ENCODE measurements around the gene FMO2.

Gene FMO2

DNA sequence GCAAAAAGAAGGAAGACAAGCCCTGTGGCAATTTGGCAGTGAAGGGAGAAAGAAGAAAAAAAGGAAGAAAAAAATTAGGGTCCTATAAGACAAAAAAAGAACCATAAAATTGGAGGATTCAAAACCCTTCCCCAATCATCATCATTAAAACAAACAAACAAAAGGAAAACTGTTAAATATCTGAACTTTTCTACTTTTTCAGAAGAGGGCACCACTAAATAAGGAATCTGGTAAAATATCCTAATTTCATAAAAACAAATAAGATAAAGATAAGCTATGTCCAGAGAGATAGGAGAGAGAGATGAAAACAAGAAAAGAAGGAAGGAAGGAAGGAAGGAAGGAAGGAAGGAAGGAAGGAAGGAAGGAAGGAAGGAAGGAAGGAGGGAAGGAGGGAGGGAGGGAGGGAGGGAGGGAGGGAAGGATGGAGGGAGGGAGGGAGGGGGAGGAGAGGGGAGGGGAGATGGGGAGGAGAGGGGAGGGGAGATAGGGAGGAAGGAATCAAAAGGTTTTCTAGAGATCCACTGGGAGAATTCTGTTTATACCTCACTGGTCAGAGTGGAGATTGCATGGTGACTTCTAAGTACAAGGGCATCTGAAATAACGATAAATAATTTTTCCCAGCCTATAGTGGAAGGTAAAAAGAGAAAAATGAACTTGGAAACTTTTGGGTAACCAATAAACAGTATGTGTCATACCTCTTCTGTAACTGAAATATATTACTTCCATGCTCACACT lies 10.4 kb upstream of the FMO2 start:
- DNase-seq = no peak

DNA sequence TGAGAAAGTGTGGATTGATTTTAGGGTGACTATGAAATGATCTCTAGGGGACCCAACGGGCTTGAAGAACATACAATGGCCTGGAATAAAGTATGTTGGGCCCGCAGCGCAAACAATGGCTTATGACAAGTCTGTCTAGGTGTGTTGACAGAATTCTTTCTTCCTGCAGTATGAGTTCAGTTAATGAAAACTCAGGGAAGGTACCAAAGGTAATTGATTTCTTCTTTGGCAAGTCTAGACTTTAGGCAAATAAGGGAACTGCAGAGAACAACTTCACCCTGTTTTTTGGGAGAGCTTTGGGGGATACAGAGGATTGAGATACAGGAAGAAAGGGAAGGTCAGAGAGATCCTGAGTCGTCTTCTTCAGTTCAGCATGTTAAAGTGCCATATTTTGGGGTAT lies 7.8 kb upstream of the FMO2 start:
- no peak for DNase-seq

DNA sequence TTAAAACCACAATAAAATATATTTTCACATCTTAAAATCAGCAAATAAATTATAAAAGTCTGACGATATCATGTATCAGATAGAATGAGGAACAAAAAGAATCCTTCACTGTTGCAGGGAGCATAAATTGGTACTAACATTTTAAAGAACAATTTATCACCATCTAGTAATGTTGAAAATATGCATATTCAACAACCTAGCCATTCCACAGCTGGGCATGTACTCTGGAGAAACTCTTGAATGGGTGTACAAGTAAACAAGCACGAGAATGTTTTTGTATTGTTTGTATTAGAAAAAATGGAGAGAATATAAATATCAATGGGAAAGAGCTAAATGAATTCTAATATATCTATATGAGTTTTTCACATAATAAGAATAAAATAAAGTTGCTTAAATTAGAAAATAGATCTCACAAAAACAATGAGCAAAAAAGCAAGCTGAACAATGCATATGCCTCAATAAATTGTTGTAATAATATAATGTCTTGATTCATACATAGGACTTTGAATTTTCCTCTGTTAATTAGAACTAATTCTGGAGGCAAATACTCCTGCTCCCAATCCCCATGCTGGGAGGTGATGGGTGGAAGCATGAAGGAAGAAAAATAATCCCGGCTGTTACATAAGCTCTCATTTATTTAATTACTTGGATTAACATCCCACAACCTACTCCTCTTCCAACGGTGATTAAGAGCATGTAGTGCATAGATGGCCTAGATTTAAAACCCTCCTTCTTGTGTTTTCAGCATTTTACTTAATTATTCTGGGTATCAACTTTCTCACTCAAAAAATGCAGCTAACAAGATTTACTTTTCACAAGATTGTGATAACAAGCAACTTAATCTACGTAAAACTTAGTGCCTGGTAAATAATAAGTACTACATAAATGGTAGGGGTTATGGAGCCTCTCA lies 5.5 kb upstream of the FMO2 start:
- no peak for DNase-seq

DNA sequence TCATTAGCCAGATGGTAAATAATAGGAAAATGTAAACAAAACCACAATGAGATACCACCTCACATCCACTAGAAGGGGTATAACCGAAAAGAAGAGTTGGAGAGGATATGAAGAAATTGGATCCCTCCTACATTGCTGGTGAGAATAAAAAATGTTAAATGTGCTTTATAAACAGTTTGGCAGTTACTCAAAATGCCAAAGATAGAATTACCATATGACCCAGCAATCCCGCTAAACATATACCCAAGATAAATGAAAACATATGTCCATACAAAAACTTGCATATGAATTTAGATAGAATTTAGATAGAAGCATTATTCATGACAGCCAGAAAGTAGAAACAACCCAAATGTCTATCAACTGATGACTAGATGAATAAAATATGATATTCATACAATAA lies 4.4 kb upstream of the FMO2 start:
- DNase-seq = no peak

DNA sequence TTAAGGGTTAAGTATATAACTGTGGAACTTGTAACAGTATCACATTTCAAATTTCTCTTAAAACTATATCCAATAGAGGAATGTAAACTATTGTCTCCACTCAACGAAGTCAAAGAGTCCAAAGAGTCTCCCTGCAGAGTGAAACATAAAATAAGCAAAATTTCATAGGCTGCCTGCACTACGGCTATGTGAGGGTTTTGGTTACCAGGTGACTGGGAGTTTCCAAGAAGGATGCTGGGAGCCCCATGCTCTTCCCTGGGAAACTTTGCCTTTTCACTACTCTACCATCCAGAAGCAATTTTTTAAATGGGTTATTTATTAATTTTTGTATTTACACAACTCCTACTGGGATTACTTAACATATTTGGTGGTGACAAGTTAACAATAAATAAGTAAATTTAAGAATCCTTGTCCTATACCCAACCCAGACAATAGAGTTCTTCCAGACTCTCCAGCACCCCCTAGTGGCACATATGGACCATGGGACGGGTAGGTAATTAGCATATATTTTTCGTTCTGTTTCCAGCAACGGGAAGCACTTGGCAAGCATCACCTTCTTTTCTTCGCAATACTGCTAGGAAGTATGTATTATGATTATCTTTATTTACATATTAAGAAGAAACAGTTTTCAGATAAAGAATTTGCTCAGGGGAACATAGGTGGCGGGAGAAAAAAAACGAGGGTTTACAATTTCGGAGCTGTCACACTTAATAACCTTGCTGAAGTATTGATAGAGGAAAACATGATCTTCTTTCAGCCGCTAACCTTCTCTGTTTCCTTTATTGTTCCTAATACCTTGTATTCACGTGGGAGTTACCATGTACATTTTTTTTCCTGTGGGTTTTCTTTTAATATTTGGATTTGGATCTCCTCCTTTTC lies 3.5 kb downstream of the FMO2 start:
- no peak for DNase-seq

DNA sequence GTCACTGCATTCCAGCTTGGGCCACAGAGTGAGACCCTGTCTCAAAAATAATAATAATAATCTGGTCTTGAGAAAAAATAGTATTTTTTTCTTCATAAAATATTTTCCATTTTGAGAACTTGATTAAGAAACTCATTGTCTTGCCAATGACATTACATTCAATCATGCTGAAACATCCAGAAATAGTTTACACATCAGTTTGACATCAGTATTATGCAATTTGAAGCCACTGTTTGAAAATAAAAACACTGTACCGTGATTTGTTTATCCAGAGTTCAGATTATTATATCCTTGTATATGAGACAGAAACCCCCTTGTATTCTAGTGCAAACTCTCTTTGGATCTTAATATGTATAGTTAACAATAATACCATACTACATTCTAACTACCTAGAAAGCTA lies 6.9 kb downstream of the FMO2 start:
- no peak for DNase-seq

DNA sequence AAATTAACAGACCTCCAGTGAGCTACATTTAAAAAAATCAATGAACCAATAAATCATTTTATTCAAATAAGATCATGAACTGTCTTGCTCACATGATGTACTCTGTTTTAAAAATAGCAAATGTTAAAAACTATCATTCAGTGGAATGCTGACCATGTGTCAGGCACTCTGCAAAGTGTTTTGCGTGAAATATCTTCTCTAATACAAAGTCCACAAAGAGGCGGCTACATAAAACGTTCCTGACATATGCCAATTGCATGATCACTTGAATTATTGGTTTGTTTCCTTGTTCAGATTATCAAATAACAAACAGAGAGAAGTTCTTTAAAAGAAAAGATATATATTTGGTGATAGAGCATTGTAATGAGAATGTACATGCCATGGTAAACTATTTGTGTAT lies 10.7 kb downstream of the FMO2 start:
- no peak for DNase-seq

DNA sequence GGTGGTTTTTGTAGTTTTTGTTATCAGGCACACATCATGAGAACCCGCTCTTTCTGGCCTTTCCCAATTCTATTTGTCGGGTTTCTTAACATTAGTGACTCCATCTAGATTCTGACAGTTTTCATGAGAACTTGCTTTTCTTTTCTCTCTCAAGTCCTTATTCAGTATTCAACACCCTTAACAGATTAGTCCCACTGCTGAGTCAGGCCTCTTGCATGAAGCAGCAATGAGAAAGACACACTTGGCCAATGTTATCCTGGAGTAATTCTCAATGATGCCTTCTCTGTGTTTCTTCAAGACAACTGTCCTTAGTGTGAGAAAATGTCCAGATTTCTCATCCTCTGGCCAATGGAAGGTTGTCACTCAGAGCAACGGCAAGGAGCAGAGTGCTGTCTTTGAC lies 11.3 kb downstream of the FMO2 start:
- DNase-seq = no peak

DNA sequence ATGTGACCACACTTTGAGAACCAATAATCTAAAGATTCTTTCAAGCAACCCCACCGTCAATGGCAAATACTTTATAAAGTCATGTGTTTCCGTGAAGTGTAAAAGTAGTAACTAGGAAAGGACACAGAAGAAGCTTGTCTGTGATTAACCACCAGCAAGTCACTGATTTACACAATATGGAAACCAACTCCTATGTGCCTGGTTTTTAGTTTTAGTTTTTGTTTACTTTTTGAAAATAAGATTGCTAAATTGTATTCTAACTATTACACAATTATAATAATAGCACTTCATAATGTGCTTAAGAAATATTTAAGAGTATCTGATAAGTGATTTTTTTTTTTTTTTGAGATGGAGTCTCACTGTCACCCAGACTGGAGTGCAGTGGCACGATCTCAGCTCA lies 13.0 kb downstream of the FMO2 start:
- DNase-seq = no peak

DNA sequence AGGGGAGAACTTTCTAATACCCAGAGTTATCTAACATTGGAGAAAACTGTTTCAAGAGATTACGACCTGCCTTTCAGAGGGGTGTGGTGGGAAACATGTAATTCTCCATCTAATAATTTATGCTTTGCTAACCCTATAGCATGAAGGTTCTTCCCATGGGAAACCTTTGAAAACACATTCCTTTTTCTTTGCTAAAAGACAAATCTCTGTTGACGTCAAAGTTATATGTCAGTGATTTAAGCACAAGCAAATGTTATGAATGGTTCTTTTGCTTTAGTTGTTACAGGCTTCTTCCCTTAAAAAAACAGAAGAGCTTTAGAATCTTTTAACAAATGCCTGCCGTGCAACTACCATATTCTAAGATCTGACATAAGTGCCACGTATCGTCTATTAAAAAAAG lies 19.2 kb downstream of the FMO2 start:
- no peak for DNase-seq

DNA sequence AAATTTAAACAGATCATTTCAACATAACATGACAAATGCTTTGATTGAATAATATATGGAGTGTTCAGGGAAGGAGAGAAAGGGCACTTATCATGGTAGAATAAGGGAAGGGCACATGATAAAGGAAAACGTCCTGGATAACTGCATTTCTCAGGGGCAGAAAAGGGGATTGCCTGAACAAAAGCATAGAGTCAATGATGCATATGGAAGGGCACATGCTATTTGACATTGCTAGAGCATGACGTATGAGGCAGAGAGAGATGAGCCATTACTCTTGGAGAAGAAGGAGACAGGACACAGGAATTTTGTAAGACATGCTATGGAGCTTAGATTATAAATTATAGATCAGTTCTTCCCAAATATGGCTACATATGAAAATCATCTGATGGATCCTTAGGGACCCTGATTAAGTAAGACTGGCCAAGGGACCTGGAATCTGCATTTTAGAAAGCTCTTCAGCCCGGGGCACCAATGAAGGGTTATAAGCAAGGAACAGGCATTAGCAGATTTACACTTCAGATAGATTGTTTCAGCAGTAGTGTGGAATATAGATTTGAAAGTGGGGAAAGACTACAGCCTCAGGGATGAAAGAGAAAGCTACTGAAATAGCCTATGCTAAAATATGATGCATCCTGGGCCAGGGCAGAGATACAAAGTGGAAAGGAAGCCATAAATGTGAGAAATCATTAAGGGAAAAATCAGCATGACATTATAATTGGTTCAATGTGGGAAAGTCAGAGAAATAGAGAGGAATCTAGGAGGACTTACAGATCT lies 21.3 kb downstream of the FMO2 start:
- DNase-seq = no peak

DNA sequence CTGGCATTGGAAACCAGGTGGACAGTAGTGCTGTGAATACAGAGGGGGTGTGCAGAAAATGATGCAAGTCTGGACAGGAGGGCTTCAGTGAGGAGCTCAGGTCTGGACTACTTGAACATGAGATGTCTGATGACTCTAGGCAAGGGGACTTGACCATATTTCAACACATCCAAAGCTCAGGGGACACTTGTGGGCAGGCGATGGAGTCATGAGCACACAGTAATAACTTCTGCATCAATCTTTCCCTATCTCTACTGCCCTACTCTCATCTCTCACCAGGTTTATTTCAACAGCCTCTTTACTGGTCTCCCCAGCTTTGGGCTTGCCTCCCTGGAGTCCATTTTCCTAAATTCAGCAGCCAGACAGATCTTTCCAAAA lies 21.9 kb downstream of the FMO2 start:
- DNase-seq = no peak

DNA sequence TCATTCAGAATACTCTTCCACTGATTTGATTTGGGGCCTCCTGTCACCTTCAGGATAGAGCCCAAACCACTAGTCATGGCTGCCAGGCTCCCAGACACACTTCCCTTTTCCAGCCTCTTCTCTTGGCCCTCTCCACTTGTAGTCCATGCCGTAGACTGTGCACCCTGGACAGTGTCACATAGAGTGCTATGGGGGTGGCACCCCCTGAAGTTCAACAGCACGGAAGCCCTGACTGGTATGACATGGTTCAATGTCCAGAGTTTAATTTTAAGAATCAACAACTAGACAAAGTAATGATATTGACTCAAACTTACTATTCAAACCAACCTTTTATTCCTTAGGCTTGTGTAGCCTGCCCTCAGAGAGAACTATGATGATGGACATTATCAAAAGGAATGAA lies 22.3 kb downstream of the FMO2 start:
- DNase-seq = no peak

DNA sequence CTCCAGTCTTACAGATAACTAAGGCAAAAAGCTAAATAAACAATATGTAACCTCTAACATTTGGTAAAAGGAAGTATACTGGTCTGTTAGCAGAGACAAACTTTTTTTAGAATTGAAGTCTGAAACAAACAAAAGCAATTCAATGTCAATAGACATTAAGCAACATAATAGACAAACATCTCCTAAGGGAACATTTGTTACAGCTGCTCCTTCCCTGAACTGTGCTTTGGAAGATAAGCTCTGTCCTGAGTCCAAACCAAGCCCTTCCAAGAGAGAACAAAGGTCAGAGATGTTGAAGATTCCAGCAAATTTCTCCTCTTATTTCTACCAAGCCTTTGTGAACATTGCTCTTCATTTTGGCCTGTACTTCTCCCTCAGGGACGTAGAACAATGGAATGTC lies 25.3 kb downstream of the FMO2 start:
- no peak for DNase-seq

DNA sequence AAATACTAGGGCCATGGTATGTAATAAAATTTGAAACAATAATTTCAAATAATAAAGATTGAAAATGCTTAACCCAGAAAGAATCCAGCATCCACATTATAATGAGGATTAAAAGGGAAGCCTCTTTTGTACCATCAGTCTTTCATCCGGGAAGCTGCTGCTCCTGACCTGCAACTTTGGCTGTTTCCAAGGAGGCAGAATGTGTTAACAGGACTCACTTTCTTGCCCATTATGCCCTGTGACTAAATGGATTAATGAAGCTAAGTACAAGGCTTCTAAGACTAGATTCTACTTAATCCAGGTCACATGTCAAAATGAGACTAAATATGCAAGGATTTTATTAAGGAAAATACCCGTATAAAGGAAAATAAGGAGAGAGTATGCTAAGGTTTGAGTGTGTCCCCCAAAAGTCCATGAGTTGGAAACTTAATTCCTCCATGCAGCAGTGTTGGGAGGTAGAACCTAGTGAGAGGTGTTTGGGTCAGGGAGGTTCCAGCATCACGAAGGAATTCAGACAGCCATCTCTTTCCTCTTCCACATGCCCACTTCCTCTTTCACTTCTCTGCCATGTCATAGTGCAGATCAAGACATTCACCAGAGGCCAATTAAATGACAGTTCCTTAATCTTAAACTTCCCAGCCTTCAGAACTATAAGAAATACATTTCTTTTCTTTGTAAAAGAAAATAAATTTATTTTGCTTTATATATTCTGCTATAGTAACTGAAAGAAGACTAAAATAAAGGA lies 27.7 kb downstream of the FMO2 start:
- no peak for DNase-seq

DNA sequence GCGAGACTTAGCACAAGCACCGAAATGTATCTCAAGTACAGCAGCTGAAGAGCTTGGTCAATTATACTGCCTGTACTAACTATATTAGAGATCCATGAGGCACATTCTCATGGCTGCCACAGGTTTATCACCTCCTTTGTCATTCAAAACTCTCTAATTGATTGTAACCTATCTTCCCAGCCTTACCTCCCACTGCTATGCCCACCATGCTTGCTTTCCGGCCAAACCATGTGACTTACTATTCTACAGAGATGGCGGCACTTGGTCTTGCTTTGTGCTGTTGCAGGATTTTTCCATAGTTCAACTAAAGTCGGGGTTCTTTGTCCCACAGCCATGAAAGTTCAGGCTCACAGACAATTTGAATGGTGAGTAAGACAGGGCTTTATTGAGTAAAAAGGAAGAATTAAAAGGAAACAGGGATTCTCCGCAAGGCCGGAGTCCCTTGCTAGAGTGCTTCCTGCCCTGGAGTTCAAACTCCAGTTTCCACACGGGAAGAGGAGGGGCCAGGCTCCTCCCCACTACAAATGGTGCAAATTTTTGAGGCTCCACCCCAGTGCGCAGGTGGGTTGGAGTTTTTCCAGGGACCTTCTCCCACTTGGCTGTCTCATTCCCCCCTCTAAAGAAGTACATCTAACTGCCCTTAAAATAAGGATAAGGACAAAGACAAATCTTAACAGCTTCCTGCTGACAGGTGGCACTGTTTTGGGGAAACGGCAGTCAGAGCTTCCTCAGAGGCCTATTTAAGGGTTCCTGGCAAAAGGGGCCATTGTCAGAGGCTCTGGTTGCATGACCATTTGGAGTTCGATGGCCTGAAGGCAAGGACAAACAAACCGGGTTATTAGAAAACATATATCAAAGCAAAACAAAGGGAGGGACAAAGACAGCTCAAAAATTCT lies 28.7 kb downstream of the FMO2 start:
- no peak for DNase-seq

DNA sequence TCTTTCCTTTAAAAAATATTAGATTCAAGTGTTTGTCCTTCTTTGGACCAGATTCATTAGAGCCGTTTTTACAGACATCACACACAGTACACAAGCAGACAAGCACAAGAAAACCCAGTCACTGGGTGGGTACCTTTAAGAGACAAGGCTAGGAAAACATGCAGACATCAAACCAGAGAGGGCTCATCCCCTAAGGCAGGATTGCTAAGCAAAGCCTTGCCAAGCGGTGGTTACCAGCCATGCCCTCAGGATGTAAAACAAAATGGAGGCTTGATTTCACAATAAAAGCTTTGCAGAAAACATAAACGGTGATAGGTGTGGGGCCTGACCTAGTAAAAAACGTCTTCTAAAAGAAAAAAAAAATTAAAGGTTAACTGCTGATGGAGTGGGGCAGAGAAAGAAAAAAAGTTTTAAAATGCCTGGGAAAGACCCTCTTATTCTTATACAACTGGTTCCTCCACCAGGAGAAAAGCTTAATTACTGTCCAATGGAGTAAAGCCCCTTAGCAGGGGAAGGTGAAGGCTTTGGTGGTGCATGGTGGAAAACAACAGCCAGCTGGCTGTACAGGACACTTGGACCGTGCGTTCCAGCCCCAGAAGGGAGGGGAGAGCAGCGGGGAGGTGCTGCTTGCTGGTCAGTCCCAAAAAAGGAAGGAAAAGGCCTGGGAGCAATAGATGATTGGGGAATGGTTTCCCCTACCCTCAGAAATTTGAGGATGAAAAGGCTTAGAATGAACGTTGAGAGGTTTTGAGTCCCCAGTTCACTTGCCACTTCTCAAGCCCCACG lies 32.8 kb downstream of the FMO2 start:
- no peak for DNase-seq

DNA sequence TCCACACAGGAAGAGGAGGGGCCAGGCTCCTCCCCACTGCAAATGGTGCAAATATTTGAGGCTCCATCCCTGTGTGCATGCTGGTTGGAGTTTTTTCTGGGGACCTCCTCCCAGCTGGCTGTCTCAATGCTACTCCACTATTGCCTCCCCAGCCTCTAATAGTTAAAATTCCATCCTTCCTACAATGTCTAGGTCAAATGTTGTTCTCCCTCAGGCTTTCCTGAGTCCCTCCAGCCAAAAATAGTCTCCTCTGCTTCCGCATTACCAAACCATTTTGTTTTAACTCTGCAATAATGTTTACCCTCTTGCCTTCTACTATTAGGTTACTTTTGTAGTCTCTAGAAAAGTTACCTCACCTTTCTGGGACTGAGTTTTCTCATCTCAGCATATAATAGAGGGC lies 33.6 kb downstream of the FMO2 start:
- DNase-seq = no peak

DNA sequence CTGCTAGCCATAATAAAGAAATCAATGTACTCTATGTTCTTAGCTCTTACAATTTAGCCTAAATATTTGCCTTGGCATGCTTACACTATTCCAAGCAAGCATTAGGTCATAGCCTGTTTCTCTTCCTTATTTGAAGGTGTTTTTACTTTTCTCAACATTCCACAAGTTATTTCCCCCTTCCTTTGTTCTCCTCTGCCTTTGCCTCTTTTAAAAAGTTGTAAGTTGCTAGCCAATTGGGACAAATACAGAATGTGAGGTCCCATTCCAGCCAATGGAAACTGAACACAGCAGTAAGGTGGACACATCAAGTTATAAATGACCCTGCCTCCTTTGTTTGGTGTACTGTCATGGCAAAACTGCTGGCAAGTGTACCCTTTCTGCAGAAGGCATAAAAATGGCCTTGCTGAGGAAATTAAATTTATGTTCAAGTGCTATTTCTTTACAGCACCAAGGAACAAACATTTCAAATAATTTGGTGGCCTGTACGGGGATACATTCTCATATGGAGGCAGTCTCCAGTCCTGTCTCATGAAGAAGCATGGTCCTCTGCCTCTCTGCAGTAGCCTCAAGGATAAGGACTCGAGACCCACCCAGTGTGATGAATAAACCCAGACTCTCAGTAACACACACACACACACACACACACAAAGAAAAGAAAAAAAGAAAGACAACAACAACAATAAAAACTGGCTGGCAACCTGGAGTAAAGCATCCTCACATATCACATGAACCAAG lies 34.4 kb downstream of the FMO2 start:
- no peak for DNase-seq
